ENCODE data around the gene ANKLE1.
"Not testable (repeated sequence)": the region's sequence is repeated elsewhere in the genome, so short reads cannot be mapped to it uniquely, and the experiment has no call there.

Gene ANKLE1

GRCh38 chr19:17295551-17295950 is 13.8 kb downstream of the ANKLE1 start:
- peak in 1 of 2 experiments; percentile 28 for DNase-seq (ENCODE audit: low read depth in 1 of 2, low spot score in 1 of 2)
- not testable (repeated sequence) for H3K27me3 ChIP-seq (ENCODE audit: insufficient read depth, poor library complexity, severe bottlenecking); H3K4me3 ChIP-seq (replicated peaks; ENCODE audit: insufficient read depth, low read length); H3K27ac ChIP-seq (replicated peaks)

- no peak for DNase-seq (ENCODE audit: low read depth in 1 of 2, low spot score in 1 of 2)
- Histone ChIP-seq H3K27ac (replicated peaks) (no peak overlapping the region), H3K4me3 (replicated peaks; ENCODE audit: insufficient read depth, low read length) (no peak overlapping the region), H3K27me3 (ENCODE audit: insufficient read depth, poor library complexity, severe bottlenecking) (no peaks in the 10 kb centered on the region)
- TF ChIP-seq GABPA (IDR thresholded peaks at IDR 0.05; ENCODE audit: low read depth) (no peak), SPI1 (IDR thresholded peaks at IDR 0.05; ENCODE audit: borderline replicate concordance, low read depth) (no peak), REST (IDR thresholded peaks at IDR 0.05; ENCODE audit: insufficient replicate concordance, low read depth) (no peak), POLR2AphosphoS5 (IDR thresholded peaks at IDR 0.05; ENCODE audit: low read depth) (no peak), CTCF (IDR thresholded peaks at IDR 0.05; ENCODE audit: insufficient read depth, low read length) (no peak)
These were observed 14.6 kb downstream of the ANKLE1 start for GRCh38 chr19:17296273-17296672.

- H3K27me3 ChIP-seq (ENCODE audit: insufficient read depth, poor library complexity, severe bottlenecking): no peaks in the 10 kb centered on the region
- no peak overlapping the region for H3K27ac ChIP-seq (replicated peaks)
- TF ChIP-seq GABPA (IDR thresholded peaks at IDR 0.05; ENCODE audit: low read depth) (no peak), CTCF (IDR thresholded peaks at IDR 0.05; ENCODE audit: insufficient read depth, low read length) (no peak), POLR2AphosphoS5 (IDR thresholded peaks at IDR 0.05; ENCODE audit: low read depth) (no peak), SPI1 (IDR thresholded peaks at IDR 0.05; ENCODE audit: borderline replicate concordance, low read depth) (no peak), REST (IDR thresholded peaks at IDR 0.05; ENCODE audit: insufficient replicate concordance, low read depth) (no peak)
- DNase-seq (ENCODE audit: low read depth in 1 of 2, low spot score in 1 of 2): no peak
- H3K4me3 ChIP-seq (replicated peaks; ENCODE audit: insufficient read depth, low read length): no peak overlapping the region
These were observed 15.3 kb downstream of the ANKLE1 start for GRCh38 chr19:17296976-17297375.

GRCh38 chr19:17300992-17301619 is 19.4 kb downstream of the ANKLE1 start:
- H3K27me3 ChIP-seq (ENCODE audit: insufficient read depth, poor library complexity, severe bottlenecking): no peaks in the 10 kb centered on the region
- no peak for DNase-seq (ENCODE audit: low read depth in 1 of 2, low spot score in 1 of 2)
- H3K27ac ChIP-seq (replicated peaks): no peak overlapping the region
- no peak overlapping the region for H3K4me3 ChIP-seq (replicated peaks; ENCODE audit: insufficient read depth, low read length)
- no peak for TF ChIP-seq SPI1 (IDR thresholded peaks at IDR 0.05; ENCODE audit: borderline replicate concordance, low read depth)
- no peak for TF ChIP-seq REST (IDR thresholded peaks at IDR 0.05; ENCODE audit: insufficient replicate concordance, low read depth)
- no peak for TF ChIP-seq GABPA (IDR thresholded peaks at IDR 0.05; ENCODE audit: low read depth)
- TF ChIP-seq POLR2AphosphoS5 (IDR thresholded peaks at IDR 0.05; ENCODE audit: low read depth): no peak
- TF ChIP-seq CTCF (IDR thresholded peaks at IDR 0.05; ENCODE audit: insufficient read depth, low read length): no peak
